Stomach (tissue), 9 donors: ENCODE data around the gene FLRT2. TPM values are rescaled to one million over a fixed set of nuclear protein-coding genes. Genes with fewer than 3 reads are reported as not detected.
A peak's percentile ranks its signal among the peaks of the same experiment; 100 is the strongest.

Source experiments
- DNase-seq, 2 donors: peaks; one replicate each; pipeline versions ENCODE4 v3.0.0 to v3.0.0-alpha.2; 2013 to 2019
- H3K27ac ChIP-seq, 5 donors: fragments of 200-600 bp in 4 of 5; sonication (generic) in 4 of 5; one replicate each; pipeline ENCODE4 v1.5.1; 2013 to 2019; ENCODE audit warnings: mild to moderate bottlenecking in 1 of 5, moderate library complexity in 1 of 5
- H3K27me3 ChIP-seq, 3 donors: fragments of 200-600 bp; sonication (generic); one replicate each; pipeline ENCODE4 v1.5.1; 2017 to 2019; ENCODE audit warnings: mixed run types in 1 of 3
- H3K36me3 ChIP-seq, 4 donors: fragments of 200-600 bp; sonication (generic); 1 replicate in 3 of 4; 2 replicates in 1 of 4; pipeline ENCODE4 v1.5.1; 2016 to 2019
- H3K4me1 ChIP-seq, 4 donors: fragments of 200-600 bp; sonication (generic); one replicate each; pipeline ENCODE4 v1.5.1; 2016 to 2019
- H3K4me3 ChIP-seq, 4 donors: fragments of 200-600 bp; sonication (generic) in 3 of 4; one replicate each; pipeline ENCODE4 v1.5.1; 2016 to 2019; ENCODE audit warnings: mild to moderate bottlenecking in 1 of 4
- H3K9me3 ChIP-seq, 4 donors: fragments of 200-600 bp; sonication (generic); one replicate each; pipeline ENCODE4 v1.5.1; 2016 to 2019
- CTCF ChIP-seq, 7 experiments: fragments of 450-650 bp in 4 of 7; fragments of 200-600 bp in 3 of 7; sonication (generic) in 3 of 7; IDR thresholded peaks; one replicate each; pipeline ENCODE4 v1.5.1; 2016 to 2019; ENCODE audit warnings: antibody characterized with exemption in 7 of 7, control low read depth in 2 of 7, mild to moderate bottlenecking in 1 of 7
- EP300 ChIP-seq: sonication (generic); formaldehyde crosslinking; IDR thresholded peaks from one replicate; pipeline ENCODE4 v1.6.1; 2017; ENCODE audit warnings: antibody characterized with exemption
- POLR2A ChIP-seq, 4 donors: fragments of 450-650 bp; IDR thresholded peaks; one replicate each; pipeline ENCODE4 v1.6.1; 2016; ENCODE audit warnings: antibody characterized with exemption in 4 of 4, control low read depth in 2 of 4, mild to moderate bottlenecking in 1 of 4, moderate library complexity in 1 of 4
- POLR2AphosphoS5 ChIP-seq, 3 donors: sonication (generic); formaldehyde crosslinking; IDR thresholded peaks; one replicate each; pipeline ENCODE4 v1.6.1; 2016; ENCODE audit warnings: antibody characterized with exemption in 3 of 3
- WGBS, 5 donors: extraction: QIAGEN DNeasy Blood & Tissue Kit in 3 of 5; methylation state at CpG; one replicate each; pipeline versions ENCODE4 v1.1.5 to v1.1.7; 2013 to 2018; 5-methylcytosine and 5-hydroxymethylcytosine counted together
- intact Hi-C: fragments of 100-400 bp; cut with DNase I; formaldehyde crosslinking; loops from one replicate; pipeline ENCODE4 v1.15.1; 2023; ENCODE audit warnings: low total_unique reads
- polyA plus RNA-seq, 3 donors: library from polyadenylated mRNA; stranded (reverse); fragments of 200-250 nt; gene quantifications; one replicate each; pipeline ENCODE4 v1.2.3, GENCODE V29; 2013
- total RNA-seq, 5 donors: library from RNA; depleted of rRNA; stranded (reverse); fragments of >200 nt; gene quantifications; one replicate each; pipeline versions ENCODE4 v1.1.0 to v1.2.3, GENCODE V29; 2014 to 2016
- donor health status: healthy with polysubstance abuse.
- donor health status: Bipolar disorder and iron deficiency.
- donor health status: healthy.

Gene FLRT2
- total and polyA plus RNA-seq, 8 donors, result 0.45 to 34.1 (median 1.2) TPM

DNA sequence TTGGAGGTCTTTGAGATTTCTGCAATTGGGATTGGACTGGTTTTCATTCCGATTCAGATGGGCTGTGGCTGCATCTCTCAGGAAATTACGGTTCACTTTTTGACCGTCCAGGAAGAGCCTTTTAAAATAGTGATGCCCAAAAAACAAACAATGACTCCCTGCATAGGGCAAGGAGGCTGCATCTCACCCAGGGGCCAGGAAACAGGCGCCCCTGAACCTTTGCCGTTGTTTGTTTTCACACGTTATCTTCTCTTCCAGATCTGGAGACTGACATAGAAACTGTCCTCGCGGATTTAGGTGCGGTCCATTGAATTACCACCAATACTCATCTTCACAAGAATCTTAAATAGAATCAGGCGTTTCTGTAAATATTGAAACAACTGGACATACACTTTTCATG, 66.0 kb downstream of the FLRT2 start:
- no peaks in the 10 kb centered on the region for H3K9me3 ChIP-seq

DNA sequence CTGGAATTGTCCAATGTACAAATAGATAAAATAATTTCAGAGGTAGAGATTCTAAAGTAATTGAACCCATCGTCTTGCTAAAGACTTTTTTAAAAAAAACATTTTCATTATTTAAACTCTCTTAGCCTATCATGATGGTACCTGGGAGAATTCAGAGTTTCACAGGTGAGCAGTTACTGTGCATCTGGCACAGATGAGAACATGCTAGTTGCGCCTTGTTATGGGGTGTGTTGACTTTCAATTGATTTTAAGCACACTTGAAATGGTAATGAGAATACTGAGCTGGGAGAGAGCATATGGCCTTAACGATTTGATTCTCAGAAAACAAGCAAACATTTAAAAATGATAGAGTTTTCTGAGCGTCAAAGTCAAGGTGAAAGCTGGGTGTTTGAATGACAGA, 66.6 kb downstream of the FLRT2 start:
- H3K27ac ChIP-seq, result no peak overlapping the region
- no peaks in the 10 kb centered on the region for H3K27me3 ChIP-seq
- no peak for TF ChIP-seq CTCF (IDR thresholded peaks at IDR 0.05)
- no peak for TF ChIP-seq POLR2A (IDR thresholded peaks at IDR 0.05)
- TF ChIP-seq EP300, result no peak
- TF ChIP-seq POLR2AphosphoS5 (IDR thresholded peaks at IDR 0.05), result no peak
- DNase-seq, result peak in 1 of 2 donors; percentile 20
- intact Hi-C loops, result no loop called here
- no peak overlapping the region for H3K4me3 ChIP-seq
- H3K4me1 ChIP-seq, result no peaks in the 10 kb centered on the region
- no peaks in the 10 kb centered on the region for H3K36me3 ChIP-seq
- WGBS, 5 donors, result 84 to 94% (median 86%) methylated on average over 4 of the region's 4 CpGs
- no peaks in the 10 kb centered on the region for H3K9me3 ChIP-seq

More for the DNA sequence above, 66.0 kb downstream of the FLRT2 start:
- Histone ChIP-seq H3K36me3 (no peaks in the 10 kb centered on the region), H3K27ac (no peak overlapping the region), H3K4me3 (no peak overlapping the region), H3K27me3 (no peaks in the 10 kb centered on the region), H3K4me1 (no peaks in the 10 kb centered on the region)
- WGBS, 5 donors, result 80 to 87% (median 82%) methylated on average over 10 of the region's 10 CpGs
- TF ChIP-seq CTCF (IDR thresholded peaks at IDR 0.05) (no peak), POLR2A (IDR thresholded peaks at IDR 0.05) (no peak), EP300 (no peak), POLR2AphosphoS5 (IDR thresholded peaks at IDR 0.05) (no peak)
- no peak for DNase-seq
- intact Hi-C loops, result no loop called here

DNA sequence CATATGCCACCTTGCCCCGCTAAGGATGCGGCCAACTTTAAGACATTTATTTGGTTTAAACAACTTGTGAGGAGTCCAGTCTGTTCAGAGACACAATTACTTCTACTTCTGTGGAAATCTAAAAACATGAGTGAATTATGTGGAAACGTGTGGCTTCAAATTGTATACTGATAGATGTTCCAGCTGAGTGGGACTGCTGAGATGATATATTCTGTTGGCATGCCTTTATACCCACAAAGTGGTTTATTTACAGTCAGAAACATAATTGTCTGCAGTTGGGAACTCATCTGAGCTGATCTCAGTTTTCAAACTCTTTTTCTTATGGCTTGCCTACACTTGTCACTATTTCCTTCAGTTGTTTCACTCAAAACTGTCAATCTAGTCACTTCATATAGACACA, 67.8 kb downstream of the FLRT2 start:
- H3K36me3 ChIP-seq, result no peaks in the 10 kb centered on the region
- TF ChIP-seq EP300, result no peak
- no peak for TF ChIP-seq CTCF (IDR thresholded peaks at IDR 0.05)
- TF ChIP-seq POLR2AphosphoS5 (IDR thresholded peaks at IDR 0.05), result no peak
- TF ChIP-seq POLR2A (IDR thresholded peaks at IDR 0.05), result no peak
- no peaks in the 10 kb centered on the region for H3K27me3 ChIP-seq
- no peak for DNase-seq
- H3K9me3 ChIP-seq, result no peaks in the 10 kb centered on the region
- H3K4me3 ChIP-seq, result no peak overlapping the region
- 86 to 96% (median 93%) methylated on average over 3 of the region's 3 CpGs for WGBS, 5 donors
- intact Hi-C loops, result no loop called here
- no peaks in the 10 kb centered on the region for H3K4me1 ChIP-seq
- no peak overlapping the region for H3K27ac ChIP-seq

- no peak overlapping the region for H3K27ac ChIP-seq
- H3K4me1 ChIP-seq, result no peaks in the 10 kb centered on the region
- DNase-seq, result no peak
- H3K27me3 ChIP-seq, result no peaks in the 10 kb centered on the region
- no peak for TF ChIP-seq POLR2A (IDR thresholded peaks at IDR 0.05)
- no peak for TF ChIP-seq EP300
- TF ChIP-seq POLR2AphosphoS5 (IDR thresholded peaks at IDR 0.05), result no peak
- no peak for TF ChIP-seq CTCF (IDR thresholded peaks at IDR 0.05)
- H3K36me3 ChIP-seq, result no peaks in the 10 kb centered on the region
- intact Hi-C loops, result no loop called here
- WGBS, 5 donors, result 63 to 87% (median 81%) methylated on average over 5 of the region's 5 CpGs
- H3K9me3 ChIP-seq, result no peaks in the 10 kb centered on the region
- no peak overlapping the region for H3K4me3 ChIP-seq
Observed at GRCh38 chr14:85599939-85600338, 70.0 kb downstream of the FLRT2 start.
